Osteoblast (primary cell): Measurements from ENCODE around the gene IQCN. TPM values are rescaled to one million over a fixed set of nuclear protein-coding genes. Genes with fewer than 3 reads are reported as not detected.

Source experiments
- DNase-seq: peaks from one replicate; pipeline ENCODE4 v3.0.0; 2011; ENCODE audit warnings: low spot score, mixed read lengths; ENCODE audit not compliant: insufficient read length; ENCODE audit errors: missing footprints
- H2AFZ ChIP-seq: 2 replicates; pipeline ENCODE4 v1.6.0; 2011; ENCODE audit warnings: mild to moderate bottlenecking, low read length
- H3K27ac ChIP-seq: 2 replicates; pipeline ENCODE4 v1.5.1; 2011; ENCODE audit warnings: mild to moderate bottlenecking, low read depth, low read length, moderate library complexity
- H3K27me3 ChIP-seq: 2 replicates; pipeline ENCODE4 v1.6.0; 2012; ENCODE audit warnings: mild to moderate bottlenecking, control low read depth, inconsistent platforms, low read length, moderate library complexity; ENCODE audit not compliant: insufficient read depth
- H3K36me3 ChIP-seq: 2 replicates; pipeline ENCODE4 v1.5.1; 2011; ENCODE audit warnings: mild to moderate bottlenecking, low read length, control low read depth, moderate library complexity; ENCODE audit not compliant: insufficient read depth
- H3K4me1 ChIP-seq: 2 replicates; pipeline ENCODE4 v1.5.1; 2011; ENCODE audit warnings: mild to moderate bottlenecking, low read length, control low read depth, moderate library complexity; ENCODE audit not compliant: insufficient read depth
- H3K4me2 ChIP-seq: 2 replicates; pipeline ENCODE4 v1.6.0; 2011; ENCODE audit warnings: mild to moderate bottlenecking, low read length; ENCODE audit not compliant: insufficient read depth
- H3K4me3 ChIP-seq: fragments of 200-600 bp; sonication (generic); 3 replicates; pipeline ENCODE4 v1.5.1; 2012; ENCODE audit warnings: mild to moderate bottlenecking, low read length, inconsistent platforms; ENCODE audit not compliant: insufficient read depth
- H3K79me2 ChIP-seq: 2 replicates; pipeline ENCODE4 v1.6.0; 2012; ENCODE audit warnings: mild to moderate bottlenecking, low read length, control low read depth, inconsistent platforms; ENCODE audit not compliant: insufficient read depth
- H3K9me3 ChIP-seq: 2 replicates; pipeline ENCODE4 v1.5.1; 2011; ENCODE audit warnings: low read depth, low read length, control low read depth
- H4K20me1 ChIP-seq: 2 replicates; pipeline ENCODE4 v1.6.0; 2012; ENCODE audit warnings: mild to moderate bottlenecking, low read length, control low read depth; ENCODE audit not compliant: insufficient read depth
- CTCF ChIP-seq: IDR thresholded peaks from 2 replicates; pipeline ENCODE4 v1.5.1; 2011; ENCODE audit warnings: mild to moderate bottlenecking, low read depth, low read length, moderate library complexity; ENCODE audit errors: extremely low read depth
- total RNA-seq: library from RNA; depleted of rRNA; stranded (reverse); fragments of >200 nt; gene quantifications from 2 replicates; pipeline ENCODE4 v1.2.3, GENCODE V29; 2012

The IQCN gene
- total RNA-seq, 1 donor, result 2.5 TPM

DNA sequence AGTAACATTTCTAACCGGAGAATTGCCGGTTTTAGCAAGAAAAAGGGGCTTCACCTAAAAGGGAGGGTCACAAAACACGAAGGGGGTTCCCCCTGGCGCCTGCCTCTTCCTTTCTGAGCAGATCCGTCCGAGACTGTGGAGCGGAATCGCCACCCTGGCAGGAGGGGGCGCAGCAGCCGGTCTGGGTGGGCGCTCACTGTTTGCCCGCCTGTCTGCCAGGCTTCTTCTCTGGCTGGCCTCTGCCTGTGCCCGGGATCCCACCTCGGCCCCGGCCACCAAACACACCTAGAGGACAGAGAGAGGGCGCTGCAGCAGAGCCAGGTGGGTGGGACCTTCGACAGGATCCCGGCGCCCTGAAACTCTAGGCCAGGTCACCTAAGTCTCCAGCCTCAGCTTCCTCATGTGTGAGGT is 33.0 kb upstream of the IQCN start:
- no peaks in the 10 kb centered on the region for H3K9me3 ChIP-seq
- H3K4me3 ChIP-seq, result no peak overlapping the region
- peaks cover 3% of the 10 kb centered on the region for H3K79me2 ChIP-seq
- H4K20me1 ChIP-seq, result no peaks in the 10 kb centered on the region
- H3K4me1 ChIP-seq, result peaks cover 25% of the 10 kb centered on the region
- peaks cover 12% of the 10 kb centered on the region for H3K36me3 ChIP-seq
- DNase-seq, result no peak
- TF ChIP-seq CTCF, result no peak
- no peak overlapping the region for H3K27ac ChIP-seq
- no peak overlapping the region for H2AFZ ChIP-seq
- H3K4me2 ChIP-seq, result no peak overlapping the region
- H3K27me3 ChIP-seq, result no peaks in the 10 kb centered on the region

GRCh38 chr19:18306888-18307260 is 32.6 kb upstream of the IQCN start:
- Histone ChIP-seq H2AFZ (no peak overlapping the region), H3K4me1 (peaks cover 25% of the 10 kb centered on the region), H3K27me3 (no peaks in the 10 kb centered on the region), H3K4me3 (no peak overlapping the region), H3K9me3 (no peaks in the 10 kb centered on the region), H3K36me3 (peaks cover 9% of the 10 kb centered on the region), H3K27ac (no peak overlapping the region), H3K4me2 (no peak overlapping the region), H3K79me2 (no peaks in the 10 kb centered on the region), H4K20me1 (no peaks in the 10 kb centered on the region)
- no peak for TF ChIP-seq CTCF
- peak; percentile 52 for DNase-seq

- Histone ChIP-seq H3K79me2 (no peaks in the 10 kb centered on the region), H4K20me1 (no peaks in the 10 kb centered on the region)
These were observed 32.1 kb upstream of the IQCN start for GRCh38 chr19:18306209-18306887.

More at GRCh38 chr19:18306209-18306887, 32.1 kb upstream of the IQCN start:
- Histone ChIP-seq H3K9me3 (no peaks in the 10 kb centered on the region), H3K27ac (no peak overlapping the region), H2AFZ (no peak overlapping the region), H3K36me3 (peaks cover 9% of the 10 kb centered on the region), H3K4me2 (no peak overlapping the region), H3K4me3 (no peak overlapping the region), H3K27me3 (no peaks in the 10 kb centered on the region), H3K4me1 (peaks cover 26% of the 10 kb centered on the region)
- TF ChIP-seq CTCF, result no peak
- peak; percentile 74 for DNase-seq
